Esophagus muscularis mucosa (tissue), 3 donors: ENCODE results near the gene KDM5C.

ENCODE experiments used
- CTCF ChIP-seq, 3 experiments: fragments of 200-600 bp in 2 of 3; fragments of 450-650 bp in 1 of 3; sonication (generic) in 2 of 3; IDR thresholded peaks; one replicate each; pipeline ENCODE4 v1.5.1; 2017 to 2019; ENCODE audit warnings: antibody characterized with exemption in 3 of 3, mild to moderate bottlenecking in 2 of 3, moderate library complexity in 1 of 3
- POLR2A ChIP-seq: fragments of 450-650 bp; IDR thresholded peaks from one replicate; pipeline ENCODE4 v1.6.1; 2017; ENCODE audit warnings: antibody characterized with exemption, moderate library complexity, mild to moderate bottlenecking, low read depth

GRCh38 chrX:53156207-53156596, 68.8 kb downstream of the KDM5C start:
- no peak for TF ChIP-seq CTCF (IDR thresholded peaks at IDR 0.05)
- no peak for TF ChIP-seq POLR2A
